Lower leg skin (tissue), 3 donors: ENCODE data around the gene MLLT3.

Source experiments
- POLR2A ChIP-seq, 2 donors: fragments of 450-650 bp; IDR thresholded peaks; one replicate each; pipeline ENCODE4 v1.6.1; 2016 to 2017; ENCODE audit warnings: antibody characterized with exemption in 2 of 2, mild to moderate bottlenecking in 1 of 2, moderate library complexity in 1 of 2
- TF ChIP-seq, protein P1 (sequence below), 3 donors: fragments of 450-650 bp; IDR thresholded peaks; one replicate each; pipeline ENCODE4 v1.5.1; 2016; ENCODE audit warnings: antibody characterized with exemption in 3 of 3, mild to moderate bottlenecking in 3 of 3, moderate library complexity in 2 of 3

DNA sequence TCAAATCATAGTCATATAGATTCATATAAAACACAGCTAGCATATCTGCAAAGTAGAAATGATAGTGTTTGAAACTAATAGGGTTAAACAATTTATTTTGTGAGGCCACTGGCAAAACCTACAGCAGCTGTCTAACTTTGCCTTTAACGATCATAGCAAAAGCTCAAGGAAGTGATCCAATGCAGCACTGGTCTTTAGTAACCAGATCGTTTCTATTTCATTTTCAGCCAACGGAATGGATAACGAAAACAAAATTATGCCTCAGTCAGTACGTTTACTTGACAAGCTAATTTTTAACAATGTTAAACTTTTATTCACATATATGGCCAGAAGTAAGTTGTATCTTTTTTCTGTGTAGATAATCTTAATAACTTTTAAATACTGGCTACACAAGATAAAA is 17.7 kb downstream of the MLLT3 start:
- TF ChIP-seq, protein P1, sequence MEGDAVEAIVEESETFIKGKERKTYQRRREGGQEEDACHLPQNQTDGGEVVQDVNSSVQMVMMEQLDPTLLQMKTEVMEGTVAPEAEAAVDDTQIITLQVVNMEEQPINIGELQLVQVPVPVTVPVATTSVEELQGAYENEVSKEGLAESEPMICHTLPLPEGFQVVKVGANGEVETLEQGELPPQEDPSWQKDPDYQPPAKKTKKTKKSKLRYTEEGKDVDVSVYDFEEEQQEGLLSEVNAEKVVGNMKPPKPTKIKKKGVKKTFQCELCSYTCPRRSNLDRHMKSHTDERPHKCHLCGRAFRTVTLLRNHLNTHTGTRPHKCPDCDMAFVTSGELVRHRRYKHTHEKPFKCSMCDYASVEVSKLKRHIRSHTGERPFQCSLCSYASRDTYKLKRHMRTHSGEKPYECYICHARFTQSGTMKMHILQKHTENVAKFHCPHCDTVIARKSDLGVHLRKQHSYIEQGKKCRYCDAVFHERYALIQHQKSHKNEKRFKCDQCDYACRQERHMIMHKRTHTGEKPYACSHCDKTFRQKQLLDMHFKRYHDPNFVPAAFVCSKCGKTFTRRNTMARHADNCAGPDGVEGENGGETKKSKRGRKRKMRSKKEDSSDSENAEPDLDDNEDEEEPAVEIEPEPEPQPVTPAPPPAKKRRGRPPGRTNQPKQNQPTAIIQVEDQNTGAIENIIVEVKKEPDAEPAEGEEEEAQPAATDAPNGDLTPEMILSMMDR (IDR thresholded peaks at IDR 0.05), result no peak
- no peak for TF ChIP-seq POLR2A (IDR thresholded peaks at IDR 0.05)
